SU-DHL-6 (cell line): ENCODE data around the gene GZMM.

Experiments
- EZH2phosphoT487 ChIP-seq: fragments of 200-600 bp; sonication (generic), shearing (Covaris generic); conservative IDR thresholded peaks from 2 replicates; pipeline ENCODE4 v1.6.1; 2018; ENCODE audit warnings: mild to moderate bottlenecking, antibody characterized with exemption, low read length, moderate library complexity, mixed read lengths
- TF ChIP-seq, protein P1 (sequence below): fragments of 200-600 bp; sonication (generic); IDR thresholded peaks from one replicate; pipeline ENCODE4 v1.5.1; 2017; ENCODE audit warnings: antibody characterized with exemption, mild to moderate bottlenecking, low read length, moderate library complexity; ENCODE audit not compliant: insufficient read depth, poor library complexity, severe bottlenecking

DNA sequence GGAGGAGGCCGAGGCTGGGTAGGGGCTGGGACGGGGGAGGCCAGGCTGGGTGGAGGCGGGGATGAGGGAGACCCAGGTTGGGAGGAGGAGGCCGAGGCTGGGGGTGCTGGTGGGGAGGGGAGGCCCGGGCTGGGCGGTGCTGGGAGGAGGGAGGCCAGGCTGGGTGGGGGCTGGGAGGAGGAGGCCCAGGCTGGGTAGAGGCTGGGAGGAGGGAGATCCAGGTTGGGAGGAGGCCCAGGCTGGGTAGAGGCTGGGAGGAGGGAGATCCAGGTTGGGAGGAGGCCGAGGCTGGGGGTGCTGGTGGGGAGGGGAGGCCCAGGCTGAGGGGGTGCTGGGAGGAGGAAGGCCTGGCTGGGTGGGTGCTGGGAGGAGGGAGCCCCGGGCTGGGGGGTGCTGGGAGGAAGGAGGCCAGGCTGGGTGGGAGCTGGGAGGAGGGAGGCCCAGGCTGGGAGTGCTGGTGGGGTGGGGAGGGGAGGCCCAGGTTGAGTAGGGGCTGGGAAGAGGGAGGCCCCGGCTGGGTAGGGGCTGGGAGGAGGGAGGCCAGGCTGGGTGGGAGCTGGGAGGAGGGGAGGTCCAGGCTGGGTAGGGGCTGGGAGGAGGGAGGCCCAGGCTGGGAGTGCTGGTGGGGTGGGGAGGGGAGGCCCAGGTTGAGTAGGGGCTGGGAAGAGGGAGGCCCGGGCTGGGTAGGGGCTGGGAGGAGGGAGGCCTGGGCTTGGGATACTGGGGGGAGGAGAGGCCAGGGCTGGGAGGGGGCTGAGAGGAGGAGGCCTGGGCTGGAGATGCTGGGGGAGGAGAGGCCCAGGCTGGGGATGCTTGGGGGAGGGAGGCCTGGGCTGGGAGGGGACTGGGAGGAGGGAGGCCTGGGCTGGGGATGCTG is 25.9 kb upstream of the GZMM start:
- TF ChIP-seq, protein P1, sequence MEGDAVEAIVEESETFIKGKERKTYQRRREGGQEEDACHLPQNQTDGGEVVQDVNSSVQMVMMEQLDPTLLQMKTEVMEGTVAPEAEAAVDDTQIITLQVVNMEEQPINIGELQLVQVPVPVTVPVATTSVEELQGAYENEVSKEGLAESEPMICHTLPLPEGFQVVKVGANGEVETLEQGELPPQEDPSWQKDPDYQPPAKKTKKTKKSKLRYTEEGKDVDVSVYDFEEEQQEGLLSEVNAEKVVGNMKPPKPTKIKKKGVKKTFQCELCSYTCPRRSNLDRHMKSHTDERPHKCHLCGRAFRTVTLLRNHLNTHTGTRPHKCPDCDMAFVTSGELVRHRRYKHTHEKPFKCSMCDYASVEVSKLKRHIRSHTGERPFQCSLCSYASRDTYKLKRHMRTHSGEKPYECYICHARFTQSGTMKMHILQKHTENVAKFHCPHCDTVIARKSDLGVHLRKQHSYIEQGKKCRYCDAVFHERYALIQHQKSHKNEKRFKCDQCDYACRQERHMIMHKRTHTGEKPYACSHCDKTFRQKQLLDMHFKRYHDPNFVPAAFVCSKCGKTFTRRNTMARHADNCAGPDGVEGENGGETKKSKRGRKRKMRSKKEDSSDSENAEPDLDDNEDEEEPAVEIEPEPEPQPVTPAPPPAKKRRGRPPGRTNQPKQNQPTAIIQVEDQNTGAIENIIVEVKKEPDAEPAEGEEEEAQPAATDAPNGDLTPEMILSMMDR: no peak
- no peak for TF ChIP-seq EZH2phosphoT487
